Nephron progenitor cell (in vitro differentiated cells): ENCODE results near the gene MRTFA.

Experiments
- DNase-seq: peaks from one replicate; pipeline ENCODE4 v3.0.0; 2021
- H3K27ac Mint-ChIP-seq: 2 replicates; pipeline ENCODE4 v1.8.0; 2021; ENCODE audit warnings: mild to moderate bottlenecking, moderate library complexity, mixed read lengths
- H3K27me3 Mint-ChIP-seq: 2 replicates; pipeline ENCODE4 v1.8.0; 2021; ENCODE audit warnings: mild to moderate bottlenecking, low read depth, mixed read lengths; ENCODE audit not compliant: poor library complexity
- H3K36me3 Mint-ChIP-seq: 2 replicates; pipeline ENCODE4 v1.8.0; 2021; ENCODE audit warnings: low read depth, mixed read lengths
- H3K4me1 Mint-ChIP-seq: 2 replicates; pipeline ENCODE4 v1.8.0; 2021; ENCODE audit warnings: mixed read lengths
- H3K4me3 Mint-ChIP-seq: 2 replicates; pipeline ENCODE4 v1.8.0; 2021; ENCODE audit warnings: mild to moderate bottlenecking, moderate library complexity, mixed read lengths
- H3K9me3 Mint-ChIP-seq: 2 replicates; pipeline ENCODE4 v1.8.0; 2021; ENCODE audit warnings: mild to moderate bottlenecking, moderate library complexity, mixed read lengths
- CTCF ChIP-seq: fragments of 200-600 bp; sonication (generic); IDR thresholded peaks from 2 replicates; pipeline ENCODE4 v1.5.0; 2021; ENCODE audit warnings: antibody characterized with exemption

Gene MRTFA

GRCh38 chr22:40432625-40433024, 203.9 kb downstream of the MRTFA start:
- H3K27ac Mint-ChIP-seq: no peak overlapping the region
- peaks cover 13% of the 10 kb centered on the region for H3K36me3 Mint-ChIP-seq
- no peak for TF ChIP-seq CTCF
- no peaks in the 10 kb centered on the region for H3K27me3 Mint-ChIP-seq
- no peak for DNase-seq
- no peaks in the 10 kb centered on the region for H3K9me3 Mint-ChIP-seq
- no peak overlapping the region for H3K4me3 Mint-ChIP-seq
- peaks cover 10% of the 10 kb centered on the region for H3K4me1 Mint-ChIP-seq

- no peaks in the 10 kb centered on the region for H3K27me3 Mint-ChIP-seq
- H3K4me3 Mint-ChIP-seq: no peak overlapping the region
- no peaks in the 10 kb centered on the region for H3K9me3 Mint-ChIP-seq
- H3K27ac Mint-ChIP-seq: no peak overlapping the region
- TF ChIP-seq CTCF: no peak
- no peak for DNase-seq
- H3K36me3 Mint-ChIP-seq: peaks cover 13% of the 10 kb centered on the region
- H3K4me1 Mint-ChIP-seq: peaks cover 10% of the 10 kb centered on the region
Observed at GRCh38 chr22:40432157-40432556, 204.4 kb downstream of the MRTFA start.

GRCh38 chr22:40430991-40431390, 205.5 kb downstream of the MRTFA start:
- no peak overlapping the region for H3K4me3 Mint-ChIP-seq

GRCh38 chr22:40429481-40429880, 207.0 kb downstream of the MRTFA start:
- peaks cover 13% of the 10 kb centered on the region for H3K36me3 Mint-ChIP-seq
- H3K27ac Mint-ChIP-seq: no peak overlapping the region
- peaks cover 4% of the 10 kb centered on the region for H3K27me3 Mint-ChIP-seq
- DNase-seq: no peak
- H3K4me3 Mint-ChIP-seq: no peak overlapping the region
- H3K9me3 Mint-ChIP-seq: no peaks in the 10 kb centered on the region
- TF ChIP-seq CTCF: no peak
- H3K4me1 Mint-ChIP-seq: peaks cover 4% of the 10 kb centered on the region

More at GRCh38 chr22:40430991-40431390, 205.5 kb downstream of the MRTFA start:
- no peak for TF ChIP-seq CTCF
- no peak for DNase-seq
- H3K4me1 Mint-ChIP-seq: no peaks in the 10 kb centered on the region
- peaks cover 13% of the 10 kb centered on the region for H3K36me3 Mint-ChIP-seq
- H3K9me3 Mint-ChIP-seq: no peaks in the 10 kb centered on the region
- H3K27me3 Mint-ChIP-seq: no peaks in the 10 kb centered on the region
- H3K27ac Mint-ChIP-seq: no peak overlapping the region

GRCh38 chr22:40428796-40429195, 207.7 kb downstream of the MRTFA start:
- H3K9me3 Mint-ChIP-seq: no peaks in the 10 kb centered on the region
- peaks cover 6% of the 10 kb centered on the region for H3K4me1 Mint-ChIP-seq
- H3K27me3 Mint-ChIP-seq: peaks cover 4% of the 10 kb centered on the region
- no peak for DNase-seq
- TF ChIP-seq CTCF: no peak
- peaks cover 13% of the 10 kb centered on the region for H3K36me3 Mint-ChIP-seq
- H3K4me3 Mint-ChIP-seq: no peak overlapping the region
- H3K27ac Mint-ChIP-seq: no peak overlapping the region

GRCh38 chr22:40426594-40427333, 209.8 kb downstream of the MRTFA start:
- Mint-ChIP-seq H3K9me3 (no peaks in the 10 kb centered on the region), H3K36me3 (peaks cover 27% of the 10 kb centered on the region), H3K4me3 (no peak overlapping the region), H3K27me3 (peaks cover 4% of the 10 kb centered on the region), H3K27ac (peak overlapping the region; percentile 74), H3K4me1 (peaks cover 6% of the 10 kb centered on the region)
- no peak for DNase-seq
- no peak for TF ChIP-seq CTCF
